Measurements from ENCODE around the gene PFKFB2.

PFKFB2 gene

DNA sequence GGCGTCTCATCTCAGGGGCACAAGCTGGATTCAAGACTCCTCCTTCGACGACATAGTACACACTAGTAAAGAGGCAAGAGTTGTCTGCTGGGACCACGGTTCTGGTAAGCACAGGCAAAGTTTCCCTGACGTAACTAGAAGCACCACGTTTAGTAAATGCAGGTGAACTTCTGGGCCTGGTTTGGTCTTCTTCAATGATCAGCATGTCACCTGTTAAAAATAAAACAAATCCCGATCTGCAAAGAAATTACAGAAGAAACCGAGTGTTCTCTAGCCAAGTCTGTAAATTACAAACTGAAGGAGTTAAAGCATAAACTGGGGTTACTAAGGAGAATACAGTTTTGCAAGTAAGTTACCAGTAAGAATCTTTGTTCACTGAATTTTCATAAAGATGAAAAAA lies 3.6 kb upstream of the PFKFB2 start:
- TF ChIP-seq, protein P1, sequence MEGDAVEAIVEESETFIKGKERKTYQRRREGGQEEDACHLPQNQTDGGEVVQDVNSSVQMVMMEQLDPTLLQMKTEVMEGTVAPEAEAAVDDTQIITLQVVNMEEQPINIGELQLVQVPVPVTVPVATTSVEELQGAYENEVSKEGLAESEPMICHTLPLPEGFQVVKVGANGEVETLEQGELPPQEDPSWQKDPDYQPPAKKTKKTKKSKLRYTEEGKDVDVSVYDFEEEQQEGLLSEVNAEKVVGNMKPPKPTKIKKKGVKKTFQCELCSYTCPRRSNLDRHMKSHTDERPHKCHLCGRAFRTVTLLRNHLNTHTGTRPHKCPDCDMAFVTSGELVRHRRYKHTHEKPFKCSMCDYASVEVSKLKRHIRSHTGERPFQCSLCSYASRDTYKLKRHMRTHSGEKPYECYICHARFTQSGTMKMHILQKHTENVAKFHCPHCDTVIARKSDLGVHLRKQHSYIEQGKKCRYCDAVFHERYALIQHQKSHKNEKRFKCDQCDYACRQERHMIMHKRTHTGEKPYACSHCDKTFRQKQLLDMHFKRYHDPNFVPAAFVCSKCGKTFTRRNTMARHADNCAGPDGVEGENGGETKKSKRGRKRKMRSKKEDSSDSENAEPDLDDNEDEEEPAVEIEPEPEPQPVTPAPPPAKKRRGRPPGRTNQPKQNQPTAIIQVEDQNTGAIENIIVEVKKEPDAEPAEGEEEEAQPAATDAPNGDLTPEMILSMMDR (conservative IDR thresholded peaks at IDR 0.05; ENCODE audit: low read depth, low read length): no peak
- no peak overlapping the region for H3K4me3 ChIP-seq (ENCODE audit: low read depth, low read length)
- DNase-seq (ENCODE audit: low read depth): no peak

DNA sequence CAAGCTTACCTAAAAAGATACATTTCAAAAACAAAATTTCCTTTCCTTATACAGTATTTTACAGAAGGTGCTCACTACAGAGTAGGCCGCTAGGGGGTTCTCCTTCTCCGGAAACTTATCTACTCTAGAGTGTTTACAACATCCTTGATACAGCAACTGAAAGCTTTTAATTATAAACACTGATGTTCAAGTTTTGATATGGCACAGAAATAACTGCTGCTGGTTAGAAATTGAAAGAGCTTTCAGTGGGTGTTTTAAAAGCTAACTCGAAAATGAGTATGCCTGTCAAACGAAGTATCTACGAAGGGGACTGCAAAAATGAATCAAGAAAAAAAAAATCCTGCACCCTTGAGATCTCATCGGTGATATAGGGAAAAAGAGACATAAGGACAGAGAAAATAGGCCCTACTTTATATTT lies 3.1 kb upstream of the PFKFB2 start:
- TF ChIP-seq, protein P1 (conservative IDR thresholded peaks at IDR 0.05; ENCODE audit: low read depth, low read length): peak; percentile 82
- H3K4me3 ChIP-seq (ENCODE audit: low read depth, low read length): peak overlapping the region; percentile 96
- peak; percentile 74 for DNase-seq (ENCODE audit: low read depth)

- H3K4me3 ChIP-seq (ENCODE audit: low read depth, low read length): peak overlapping the region; percentile 96
- TF ChIP-seq, protein P1 (conservative IDR thresholded peaks at IDR 0.05; ENCODE audit: low read depth, low read length): peak; percentile 1
- DNase-seq (ENCODE audit: low read depth): peak; percentile 95
Observed at GRCh38 chr1:207050480-207051190, 2.4 kb upstream of the PFKFB2 start.

DNA sequence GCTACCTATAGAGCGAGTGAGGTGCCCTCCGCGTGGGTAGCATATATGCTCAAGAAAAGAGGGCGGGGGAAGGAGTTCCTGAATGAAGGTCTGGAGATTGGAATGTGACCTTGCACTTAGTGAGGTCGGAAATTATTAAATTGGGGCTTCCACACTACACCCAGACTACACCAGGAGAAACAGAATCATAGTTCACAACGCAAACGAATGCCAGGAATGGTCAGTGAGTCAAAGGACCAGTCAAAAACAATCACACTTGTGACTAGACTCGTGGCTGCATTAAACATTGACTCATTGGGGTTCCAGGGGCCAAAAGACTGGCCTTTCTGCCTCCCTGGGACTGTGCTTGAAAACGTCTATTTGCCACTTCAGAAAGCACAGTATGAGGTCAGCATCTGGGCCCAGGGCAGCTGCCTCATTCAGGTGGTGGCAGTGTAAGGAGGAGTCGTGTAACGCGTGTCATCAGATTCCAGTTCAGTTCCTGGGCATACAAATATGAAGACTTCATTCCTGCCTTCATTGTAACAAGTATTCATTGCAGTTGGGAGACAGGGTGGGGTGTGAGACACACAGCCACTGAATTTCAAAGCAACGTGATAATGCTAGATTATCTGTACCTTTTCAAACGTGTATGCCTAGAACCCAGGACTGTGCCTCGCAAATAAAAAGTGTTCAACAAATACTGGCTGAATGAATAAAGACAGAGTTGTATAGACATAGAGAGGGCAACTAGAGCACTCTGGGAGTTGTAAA lies 1.7 kb upstream of the PFKFB2 start, which contains the start of gene YOD1:
Gene YOD1, minus strand, starts transcription at position 18 of the 753 bp plus-strand sequence. CDS start 178 bp downstream, outside the sequence.
- H3K4me3 ChIP-seq (ENCODE audit: low read depth, low read length): peak within 1 kb of the TSS; percentile 96
- TF ChIP-seq, protein P1 (conservative IDR thresholded peaks at IDR 0.05; ENCODE audit: low read depth, low read length): no peak
- DNase-seq (ENCODE audit: low read depth): peak; percentile 48

DNA sequence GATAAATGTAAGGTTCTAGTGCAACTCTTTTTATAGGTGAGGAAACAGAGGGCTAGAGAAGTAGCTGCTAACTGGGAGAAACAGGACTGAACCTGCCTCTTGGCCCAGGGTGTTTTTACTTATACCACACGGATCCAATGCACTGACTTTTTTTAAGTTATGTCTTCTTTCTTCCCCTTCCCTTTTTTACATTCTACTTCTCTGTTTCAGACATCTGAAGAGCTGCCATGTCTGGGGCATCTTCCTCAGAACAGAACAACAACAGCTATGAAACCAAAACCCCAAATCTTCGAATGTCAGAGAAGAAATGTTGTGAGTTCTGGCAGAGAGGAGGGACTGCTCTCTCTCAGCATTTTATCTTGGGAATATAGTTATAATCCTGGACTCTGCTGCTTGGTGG lies 1.4 kb downstream of the PFKFB2 start:
- DNase-seq (ENCODE audit: low read depth): no peak
- TF ChIP-seq, protein P1 (conservative IDR thresholded peaks at IDR 0.05; ENCODE audit: low read depth, low read length): no peak
- no peak overlapping the region for H3K4me3 ChIP-seq (ENCODE audit: low read depth, low read length)

GRCh38 chr1:207055386-207056001 lies 2.4 kb downstream of the PFKFB2 start:
- H3K4me3 ChIP-seq (ENCODE audit: low read depth, low read length): no peak overlapping the region
- TF ChIP-seq, protein P1 (conservative IDR thresholded peaks at IDR 0.05; ENCODE audit: low read depth, low read length): no peak

More at GRCh38 chr1:207055386-207056001, 2.4 kb downstream of the PFKFB2 start:
- DNase-seq (ENCODE audit: low read depth): no peak
